ENCODE measurements around the gene TM4SF5.

TM4SF5 gene

DNA sequence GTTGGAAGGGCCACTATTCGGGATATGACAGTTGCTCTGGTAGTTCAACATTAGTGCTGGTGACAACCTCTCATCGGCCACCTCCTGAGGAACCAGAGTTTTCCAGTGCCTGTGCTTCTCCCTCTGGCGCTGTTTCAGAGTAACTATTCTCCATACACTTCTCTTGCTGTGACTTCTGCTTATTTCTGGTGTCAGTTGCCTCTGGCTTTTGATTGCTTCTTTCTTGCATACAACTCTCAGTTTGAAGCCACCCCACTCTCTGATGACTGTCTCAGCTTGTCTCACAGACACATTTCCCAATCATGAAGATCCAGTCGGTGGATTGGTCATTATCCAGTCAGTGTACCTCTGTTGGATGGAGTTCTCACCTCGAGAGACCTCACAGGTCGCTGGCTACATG, 3.4 kb upstream of the TM4SF5 start:
- TF ChIP-seq, protein P1, sequence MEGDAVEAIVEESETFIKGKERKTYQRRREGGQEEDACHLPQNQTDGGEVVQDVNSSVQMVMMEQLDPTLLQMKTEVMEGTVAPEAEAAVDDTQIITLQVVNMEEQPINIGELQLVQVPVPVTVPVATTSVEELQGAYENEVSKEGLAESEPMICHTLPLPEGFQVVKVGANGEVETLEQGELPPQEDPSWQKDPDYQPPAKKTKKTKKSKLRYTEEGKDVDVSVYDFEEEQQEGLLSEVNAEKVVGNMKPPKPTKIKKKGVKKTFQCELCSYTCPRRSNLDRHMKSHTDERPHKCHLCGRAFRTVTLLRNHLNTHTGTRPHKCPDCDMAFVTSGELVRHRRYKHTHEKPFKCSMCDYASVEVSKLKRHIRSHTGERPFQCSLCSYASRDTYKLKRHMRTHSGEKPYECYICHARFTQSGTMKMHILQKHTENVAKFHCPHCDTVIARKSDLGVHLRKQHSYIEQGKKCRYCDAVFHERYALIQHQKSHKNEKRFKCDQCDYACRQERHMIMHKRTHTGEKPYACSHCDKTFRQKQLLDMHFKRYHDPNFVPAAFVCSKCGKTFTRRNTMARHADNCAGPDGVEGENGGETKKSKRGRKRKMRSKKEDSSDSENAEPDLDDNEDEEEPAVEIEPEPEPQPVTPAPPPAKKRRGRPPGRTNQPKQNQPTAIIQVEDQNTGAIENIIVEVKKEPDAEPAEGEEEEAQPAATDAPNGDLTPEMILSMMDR (conservative IDR thresholded peaks at IDR 0.05; ENCODE audit: low read length): no peak
- TF ChIP-seq EZH2phosphoT487 (IDR thresholded peaks at IDR 0.05; ENCODE audit: borderline replicate concordance): no peak
- no peak overlapping the region for H3K4me3 ChIP-seq (ENCODE audit: low read length, poor library complexity, severe bottlenecking)

DNA sequence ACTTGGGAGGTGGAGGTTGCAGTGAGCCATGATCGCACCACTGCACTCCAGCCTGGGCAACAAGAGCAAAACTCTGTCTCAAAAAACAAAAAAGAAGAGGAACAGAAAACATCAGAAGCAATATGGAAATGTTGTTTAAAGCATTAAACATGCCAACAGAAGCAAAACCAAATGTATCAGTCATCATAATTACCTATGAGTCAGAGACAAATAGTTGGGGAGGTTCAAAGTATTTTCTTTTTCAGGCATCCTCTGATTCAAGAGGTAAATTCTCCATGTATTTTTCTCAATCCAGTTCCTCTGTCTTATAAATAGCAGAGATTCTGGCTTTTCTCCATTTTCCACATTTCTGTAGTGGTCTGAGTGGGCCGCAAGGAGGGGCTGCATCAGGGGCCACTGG, 2.1 kb upstream of the TM4SF5 start:
- TF ChIP-seq EZH2phosphoT487 (IDR thresholded peaks at IDR 0.05; ENCODE audit: borderline replicate concordance): no peak
- TF ChIP-seq, protein P1 (conservative IDR thresholded peaks at IDR 0.05; ENCODE audit: low read length): no peak
- Histone ChIP-seq H3K36me3 (ENCODE audit: insufficient read depth, low read length) (no peaks in the 10 kb centered on the region), H3K4me2 (ENCODE audit: low read depth, low read length, poor library complexity, severe bottlenecking) (no peak overlapping the region), H4K20me1 (ENCODE audit: insufficient read depth, low read length, poor library complexity, severe bottlenecking) (no peaks in the 10 kb centered on the region), H3K9ac (ENCODE audit: low read depth, low read length, poor library complexity, severe bottlenecking) (no peak overlapping the region), H3K9me2 (replicated peaks; ENCODE audit: low read depth, low read length) (no peaks in the 10 kb centered on the region), H3K79me2 (ENCODE audit: insufficient read depth, low read length) (no peaks in the 10 kb centered on the region), H3F3A (ENCODE audit: low read depth) (no peaks in the 10 kb centered on the region), H3K4me3 (ENCODE audit: low read length, poor library complexity, severe bottlenecking) (no peak overlapping the region), H3K4me1 (ENCODE audit: insufficient read depth, low read length, poor library complexity, severe bottlenecking) (no peaks in the 10 kb centered on the region), H3K27me3 (ENCODE audit: insufficient read depth, low read length, poor library complexity, severe bottlenecking) (no peaks in the 10 kb centered on the region), H2AFZ (ENCODE audit: low read length) (no peak overlapping the region), H3K9me3 (ENCODE audit: insufficient read depth, low read depth, low read length) (no peaks in the 10 kb centered on the region)

More for the DNA sequence above, 3.4 kb upstream of the TM4SF5 start:
- no peak overlapping the region for H3K9ac ChIP-seq (ENCODE audit: low read depth, low read length, poor library complexity, severe bottlenecking)
- no peak overlapping the region for H2AFZ ChIP-seq (ENCODE audit: low read length)
- H3K79me2 ChIP-seq (ENCODE audit: insufficient read depth, low read length): no peaks in the 10 kb centered on the region
- H3K9me2 ChIP-seq (replicated peaks; ENCODE audit: low read depth, low read length): no peaks in the 10 kb centered on the region
- H3F3A ChIP-seq (ENCODE audit: low read depth): no peaks in the 10 kb centered on the region
- H3K27me3 ChIP-seq (ENCODE audit: insufficient read depth, low read length, poor library complexity, severe bottlenecking): no peaks in the 10 kb centered on the region
- no peaks in the 10 kb centered on the region for H4K20me1 ChIP-seq (ENCODE audit: insufficient read depth, low read length, poor library complexity, severe bottlenecking)
- H3K4me2 ChIP-seq (ENCODE audit: low read depth, low read length, poor library complexity, severe bottlenecking): no peak overlapping the region
- H3K36me3 ChIP-seq (ENCODE audit: insufficient read depth, low read length): no peaks in the 10 kb centered on the region
- H3K4me1 ChIP-seq (ENCODE audit: insufficient read depth, low read length, poor library complexity, severe bottlenecking): no peaks in the 10 kb centered on the region
- no peaks in the 10 kb centered on the region for H3K9me3 ChIP-seq (ENCODE audit: insufficient read depth, low read depth, low read length)

DNA sequence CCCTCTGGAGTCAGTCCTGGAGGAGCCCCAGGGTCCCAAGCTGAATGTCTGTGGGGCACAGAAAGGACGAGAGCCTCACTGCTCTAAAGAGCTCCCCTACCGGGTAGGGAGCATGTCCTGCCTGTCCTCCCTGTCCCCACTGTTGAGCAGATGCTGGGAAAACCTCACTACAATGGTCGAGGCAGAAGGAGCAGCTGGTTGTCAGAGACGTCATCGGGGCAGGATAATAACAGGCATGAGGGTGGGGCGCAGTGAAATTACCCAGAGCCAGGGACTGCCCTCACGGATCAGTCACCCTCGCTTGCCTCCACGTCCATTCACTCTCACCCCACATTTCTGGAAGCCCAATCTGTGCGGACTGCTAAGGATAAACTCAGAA, 538 bp downstream of the TM4SF5 start:
- Histone ChIP-seq H3K27me3 (ENCODE audit: insufficient read depth, low read length, poor library complexity, severe bottlenecking) (no peaks in the 10 kb centered on the region), H3K36me3 (ENCODE audit: insufficient read depth, low read length) (no peaks in the 10 kb centered on the region), H3K9me3 (ENCODE audit: insufficient read depth, low read depth, low read length) (no peaks in the 10 kb centered on the region), H3K9ac (ENCODE audit: low read depth, low read length, poor library complexity, severe bottlenecking) (no peak overlapping the region), H3K79me2 (ENCODE audit: insufficient read depth, low read length) (no peaks in the 10 kb centered on the region), H3F3A (ENCODE audit: low read depth) (no peaks in the 10 kb centered on the region), H3K9me2 (replicated peaks; ENCODE audit: low read depth, low read length) (no peaks in the 10 kb centered on the region), H3K4me3 (ENCODE audit: low read length, poor library complexity, severe bottlenecking) (no peak overlapping the region), H2AFZ (ENCODE audit: low read length) (no peak overlapping the region), H3K4me1 (ENCODE audit: insufficient read depth, low read length, poor library complexity, severe bottlenecking) (no peaks in the 10 kb centered on the region), H3K4me2 (ENCODE audit: low read depth, low read length, poor library complexity, severe bottlenecking) (no peak overlapping the region), H4K20me1 (ENCODE audit: insufficient read depth, low read length, poor library complexity, severe bottlenecking) (no peaks in the 10 kb centered on the region)
- no peak for TF ChIP-seq EZH2phosphoT487 (IDR thresholded peaks at IDR 0.05; ENCODE audit: borderline replicate concordance)
- TF ChIP-seq, protein P1 (conservative IDR thresholded peaks at IDR 0.05; ENCODE audit: low read length): no peak
